ENCODE data around the gene TARM1. TPM values are rescaled to one million over a fixed set of nuclear protein-coding genes. Genes with fewer than 3 reads are reported as not detected.

TARM1 gene
- total and polyA plus RNA-seq, 2 of the 4 experiments (the other 2 are of a cell fraction) = not detected

- intact Hi-C loops (cut with micrococcal nuclease) = loop anchor here (10.0 kb wide), 1 partner anchor 832 kb away; the partner anchor contains the start of gene ZNF665
Measured at GRCh38 chr19:54026656-54027055, 54.5 kb downstream of the TARM1 start.

More at GRCh38 chr19:54026656-54027055, 54.5 kb downstream of the TARM1 start:
- no peak overlapping the region for H2BK5ac ChIP-seq (ENCODE audit: low read depth, low read length, poor library complexity, severe bottlenecking)
- dilution Hi-C loops (cut with HindIII; ENCODE audit: low sequenced_read_pairs, unreplicated experiment) (no loop called here), in situ Hi-C loops (cut with MboI; ENCODE audit: low sequenced_read_pairs) (loop anchor here (10.0 kb wide), 1 partner anchor 142 kb away; the partner anchor contains the start of gene PRKCG)
- ChIA-PET CTCF (interaction anchor here (0.6 kb wide), 1 partner anchor 9 kb away, joined by 3 read pairs; no protein-coding TSS in a partner anchor), POLR2A (ENCODE audit: unreplicated experiment) (no interaction called here)
- no peak overlapping the region for H3K14ac ChIP-seq (replicated peaks; ENCODE audit: low read depth, low read length)
- H3K56ac ChIP-seq (ENCODE audit: extremely low read depth, insufficient read depth, low read length) = no peak overlapping the region
- no peak overlapping the region for H2AK9ac ChIP-seq (replicated peaks; ENCODE audit: low read depth, low read length, poor library complexity)
- no CpG with 5 or more reads among the region's 7 CpGs for WGBS, 2 experiments (ENCODE audit: extremely low coverage in 2 of 2, insufficient read length in 1 of 2)
- no peak overlapping the region for H2AFZ ChIP-seq (replicated peaks; ENCODE audit: low read length, poor library complexity)
- H2BK15ac ChIP-seq (ENCODE audit: low read depth, low read length) = no peak overlapping the region
- no peaks in the 10 kb centered on the region for H3K79me1 ChIP-seq (ENCODE audit: low read depth in 1 of 2, low read length in 2 of 2)
- no peak overlapping the region for H4K8ac ChIP-seq (ENCODE audit: low read depth in 2 of 2, low read length in 2 of 2)
- no peaks in the 10 kb centered on the region for H3K4me1 ChIP-seq (ENCODE audit: control insufficient read depth, insufficient read depth, low read length)
- H4K91ac ChIP-seq (ENCODE audit: insufficient read depth, low read depth, low read length) = no peak overlapping the region
- H3K4me3 ChIP-seq (ENCODE audit: insufficient read depth, low read depth, low read length) = no peak overlapping the region
- no peaks in the 10 kb centered on the region for H4K20me1 ChIP-seq (ENCODE audit: insufficient read depth, low read length)
- H3K18ac ChIP-seq (ENCODE audit: low read depth, low read length) = no peak overlapping the region
- no peak overlapping the region for H3K4me2 ChIP-seq (ENCODE audit: low read depth, low read length)
- H3K36me3 ChIP-seq (ENCODE audit: control insufficient read depth, insufficient read depth, low read length) = no peaks in the 10 kb centered on the region
- H3K27me3 ChIP-seq (ENCODE audit: control insufficient read depth, insufficient read depth, low read length) = no peaks in the 10 kb centered on the region
- no peak overlapping the region for H3K27ac ChIP-seq (ENCODE audit: insufficient read depth, low read length)
- ATAC-seq (ENCODE audit: low read depth) (no peak), DNase-seq (no peak)
- H4K5ac ChIP-seq (ENCODE audit: low read depth, low read length) = no peak overlapping the region
- no TSS peak for BruUV-seq (replicated peaks)
- H3K9ac ChIP-seq (ENCODE audit: low read depth, low read length) = no peak overlapping the region
- H2BK20ac ChIP-seq (ENCODE audit: low read depth, low read length) = no peak overlapping the region
- TF ChIP-seq, protein P1, sequence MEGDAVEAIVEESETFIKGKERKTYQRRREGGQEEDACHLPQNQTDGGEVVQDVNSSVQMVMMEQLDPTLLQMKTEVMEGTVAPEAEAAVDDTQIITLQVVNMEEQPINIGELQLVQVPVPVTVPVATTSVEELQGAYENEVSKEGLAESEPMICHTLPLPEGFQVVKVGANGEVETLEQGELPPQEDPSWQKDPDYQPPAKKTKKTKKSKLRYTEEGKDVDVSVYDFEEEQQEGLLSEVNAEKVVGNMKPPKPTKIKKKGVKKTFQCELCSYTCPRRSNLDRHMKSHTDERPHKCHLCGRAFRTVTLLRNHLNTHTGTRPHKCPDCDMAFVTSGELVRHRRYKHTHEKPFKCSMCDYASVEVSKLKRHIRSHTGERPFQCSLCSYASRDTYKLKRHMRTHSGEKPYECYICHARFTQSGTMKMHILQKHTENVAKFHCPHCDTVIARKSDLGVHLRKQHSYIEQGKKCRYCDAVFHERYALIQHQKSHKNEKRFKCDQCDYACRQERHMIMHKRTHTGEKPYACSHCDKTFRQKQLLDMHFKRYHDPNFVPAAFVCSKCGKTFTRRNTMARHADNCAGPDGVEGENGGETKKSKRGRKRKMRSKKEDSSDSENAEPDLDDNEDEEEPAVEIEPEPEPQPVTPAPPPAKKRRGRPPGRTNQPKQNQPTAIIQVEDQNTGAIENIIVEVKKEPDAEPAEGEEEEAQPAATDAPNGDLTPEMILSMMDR (conservative IDR thresholded peaks at IDR 0.05; ENCODE audit: low read depth, low read length) = no peak
- no peak for TF ChIP-seq CHD1 (IDR thresholded peaks at IDR 0.05; ENCODE audit: low read depth, low read length)
- TF ChIP-seq CEBPB (IDR thresholded peaks at IDR 0.05; ENCODE audit: low read depth, low read length) = no peak
- TF ChIP-seq RFX5 (IDR thresholded peaks at IDR 0.05; ENCODE audit: low read depth, low read length) = no peak
- no peak for TF ChIP-seq MAFK (IDR thresholded peaks at IDR 0.05; ENCODE audit: low read depth, low read length)
- TF ChIP-seq RCOR1 (IDR thresholded peaks at IDR 0.05; ENCODE audit: insufficient replicate concordance, low read length) = no peak
- TF ChIP-seq NFE2L2 (IDR thresholded peaks at IDR 0.05; ENCODE audit: low read depth, low read length) = no peak
- H3K9me3 ChIP-seq (ENCODE audit: control insufficient read depth, insufficient read depth, low read length) = no peaks in the 10 kb centered on the region
- H3K9me1 ChIP-seq (ENCODE audit: insufficient read depth, low read length) = no peaks in the 10 kb centered on the region
- no peak overlapping the region for H2AK5ac ChIP-seq (ENCODE audit: low read depth, low read length)
- no peak overlapping the region for H3K23ac ChIP-seq (ENCODE audit: low read depth, low read length)
- no peak overlapping the region for H3K4ac ChIP-seq (ENCODE audit: low read depth, low read length)
- no peak overlapping the region for H2BK120ac ChIP-seq (ENCODE audit: low read depth, low read length)

Measured in IMR-90 (cell line).